Measurements from ENCODE around the gene NUDCD3.

NUDCD3 gene

GRCh38 chr7:44381494-44382220, 108.8 kb downstream of the NUDCD3 start:
- Mint-ChIP-seq H3K27ac (no peak overlapping the region), H3K4me1 (no peaks in the 10 kb centered on the region), H3K4me3 (no peak overlapping the region), H3K27me3 (ENCODE audit: low read depth) (peaks cover 3% of the 10 kb centered on the region), H3K36me3 (ENCODE audit: low read depth) (peaks cover 18% of the 10 kb centered on the region), H3K9me3 (no peaks in the 10 kb centered on the region)
- TF ChIP-seq CTCF (IDR thresholded peaks at IDR 0.05; ENCODE audit: unreplicated experiment in 3 of 3) = no peak

- Mint-ChIP-seq H3K4me1 (no peaks in the 10 kb centered on the region), H3K36me3 (ENCODE audit: low read depth) (peaks cover 18% of the 10 kb centered on the region), H3K4me3 (no peak overlapping the region), H3K27ac (no peak overlapping the region), H3K9me3 (no peaks in the 10 kb centered on the region), H3K27me3 (ENCODE audit: low read depth) (peaks cover 3% of the 10 kb centered on the region)
- no peak for TF ChIP-seq CTCF (IDR thresholded peaks at IDR 0.05; ENCODE audit: unreplicated experiment in 3 of 3)
Measured at GRCh38 chr7:44380831-44381493, 109.5 kb downstream of the NUDCD3 start.

- no peak for TF ChIP-seq CTCF (IDR thresholded peaks at IDR 0.05; ENCODE audit: unreplicated experiment in 3 of 3)
- Mint-ChIP-seq H3K9me3 (no peaks in the 10 kb centered on the region), H3K4me1 (no peaks in the 10 kb centered on the region)
Measured at GRCh38 chr7:44380189-44380830, 110.1 kb downstream of the NUDCD3 start.

GRCh38 chr7:44379366-44380188, 110.9 kb downstream of the NUDCD3 start:
- Mint-ChIP-seq H3K4me1 (no peaks in the 10 kb centered on the region), H3K4me3 (no peak overlapping the region), H3K9me3 (no peaks in the 10 kb centered on the region), H3K36me3 (ENCODE audit: low read depth) (peaks cover 8% of the 10 kb centered on the region), H3K27ac (no peak overlapping the region), H3K27me3 (ENCODE audit: low read depth) (peaks cover 3% of the 10 kb centered on the region)
- no peak for TF ChIP-seq CTCF (IDR thresholded peaks at IDR 0.05; ENCODE audit: unreplicated experiment in 3 of 3)

More at GRCh38 chr7:44380189-44380830, 110.1 kb downstream of the NUDCD3 start:
- Mint-ChIP-seq H3K27me3 (ENCODE audit: low read depth) (peaks cover 3% of the 10 kb centered on the region), H3K27ac (no peak overlapping the region), H3K4me3 (no peak overlapping the region), H3K36me3 (ENCODE audit: low read depth) (peaks cover 14% of the 10 kb centered on the region)

- H3K9me3 Mint-ChIP-seq = no peaks in the 10 kb centered on the region
- no peaks in the 10 kb centered on the region for H3K4me1 Mint-ChIP-seq
- H3K36me3 Mint-ChIP-seq (ENCODE audit: low read depth) = peaks cover 2% of the 10 kb centered on the region
- H3K4me3 Mint-ChIP-seq = no peak overlapping the region
- H3K27me3 Mint-ChIP-seq (ENCODE audit: low read depth) = peaks cover 3% of the 10 kb centered on the region
- TF ChIP-seq CTCF (IDR thresholded peaks at IDR 0.05; ENCODE audit: unreplicated experiment in 3 of 3) = no peak
- no peak overlapping the region for H3K27ac Mint-ChIP-seq
Measured at GRCh38 chr7:44378744-44379143, 111.7 kb downstream of the NUDCD3 start.

Data from nephron (organoid).